HG02885 (cell line): ENCODE measurements around the gene C1R.
A peak's percentile ranks its signal among the peaks of the same experiment; 100 is the strongest.
"Not testable (repeated sequence)": the region's sequence is repeated elsewhere in the genome, so short reads cannot be mapped to it uniquely, and the experiment has no call there.

ENCODE experiments used
- ATAC-seq: cut with Tn5 transposase; IDR thresholded peaks from one replicate; pipeline ENCODE4 v1.9.1; 2021; ENCODE audit warnings: mild to moderate bottlenecking; ENCODE audit not compliant: unreplicated experiment, poor library complexity

Gene C1R

DNA sequence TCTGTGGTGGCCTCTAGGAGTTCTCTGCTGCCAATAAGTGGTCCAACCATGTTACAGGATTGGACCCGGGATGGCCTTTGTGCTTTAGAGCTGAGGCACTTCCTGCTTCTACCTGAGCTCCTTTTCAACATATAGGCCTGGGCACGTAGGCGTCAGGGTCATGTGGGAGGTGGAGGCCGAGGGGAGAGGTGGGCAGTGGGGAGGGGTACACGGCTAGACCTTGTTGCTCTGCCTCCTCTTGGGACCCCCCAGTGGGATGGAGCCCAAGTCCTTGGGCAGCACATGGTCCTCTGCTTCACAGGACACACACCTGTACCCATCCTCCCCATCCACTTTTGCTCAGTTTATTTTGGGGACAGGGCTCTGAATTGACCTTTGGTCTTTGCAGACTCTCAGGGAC is 29.1 kb upstream of the C1R start:
- no peak for ATAC-seq

DNA sequence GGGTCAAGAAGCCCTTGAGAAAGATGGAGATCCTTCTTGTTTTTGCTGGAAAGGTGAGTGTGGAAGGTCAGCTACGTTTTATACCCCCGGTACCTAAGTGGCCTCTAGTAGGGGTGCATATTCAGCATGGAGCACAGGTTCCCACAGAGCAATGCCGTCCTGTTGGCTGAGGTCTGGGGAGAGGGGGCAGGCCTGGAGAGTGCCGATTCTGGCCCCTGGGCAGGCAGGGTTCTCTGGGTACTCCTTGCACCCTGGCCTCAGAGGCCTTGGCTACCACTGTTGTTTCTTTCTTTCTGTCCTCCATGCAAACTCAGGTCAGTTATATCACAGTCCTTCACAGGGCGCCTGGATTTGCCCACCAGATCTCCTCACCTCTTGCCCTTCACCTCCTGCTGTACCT is 27.9 kb upstream of the C1R start:
- no peak for ATAC-seq

DNA sequence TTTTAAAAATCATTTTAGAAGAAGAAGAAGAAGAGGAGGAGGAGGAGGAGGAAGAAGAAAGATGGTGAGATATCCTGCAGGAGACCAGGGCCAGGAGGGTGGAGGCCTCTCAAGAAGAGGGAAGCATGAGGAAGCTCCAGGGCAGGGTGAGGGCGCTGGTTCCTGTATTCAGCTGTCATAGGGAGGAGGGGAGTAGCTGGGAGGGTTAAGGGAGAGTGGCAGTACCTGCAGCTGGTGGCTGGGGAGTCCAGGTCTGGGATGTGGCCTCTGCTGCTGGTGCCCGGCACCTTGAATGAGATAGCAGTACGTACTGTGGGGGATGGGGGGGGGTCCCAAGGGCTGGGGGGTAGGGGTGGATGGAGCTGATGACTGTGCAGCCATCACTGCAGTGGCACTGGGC is 26.6 kb upstream of the C1R start:
- ATAC-seq = no peak

DNA sequence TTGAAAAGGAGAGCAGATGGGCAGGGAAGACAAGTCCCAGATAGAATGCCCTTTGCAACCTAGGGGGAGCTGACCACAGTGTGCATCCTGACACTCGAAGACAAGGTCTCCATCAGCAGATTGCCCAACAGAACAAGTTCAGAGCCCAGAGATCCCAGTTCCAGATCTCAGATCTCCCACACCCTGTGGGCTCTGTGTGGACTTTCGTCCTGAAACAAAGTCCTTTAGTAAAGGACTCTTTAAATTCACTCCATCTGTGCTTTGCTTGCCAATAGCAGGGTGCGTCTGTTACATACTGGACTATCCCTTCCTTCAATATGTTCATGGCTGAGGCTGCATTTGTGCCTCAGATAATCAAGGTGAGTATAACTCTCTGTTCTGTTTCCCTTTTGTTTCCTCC is 25.4 kb upstream of the C1R start:
- ATAC-seq = no peak

DNA sequence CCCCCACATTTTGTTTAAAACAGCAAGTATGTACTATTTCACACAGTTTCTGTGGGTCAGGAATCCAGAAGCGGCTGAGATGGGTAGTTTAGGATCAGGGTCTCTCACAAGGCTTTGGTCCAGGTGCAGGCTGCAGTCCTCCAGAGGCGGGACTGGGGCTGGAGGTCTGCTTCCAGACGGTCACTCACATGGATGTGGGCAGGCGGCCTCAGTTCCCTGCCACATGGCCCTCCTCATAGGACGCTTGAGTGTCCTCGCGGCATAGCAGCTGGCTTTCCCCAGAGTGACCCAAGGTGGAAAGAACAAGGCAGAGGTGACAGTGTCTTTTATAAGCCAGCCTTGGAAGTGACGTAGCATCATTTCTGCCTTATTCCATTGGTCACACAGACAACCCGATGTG is 24.7 kb upstream of the C1R start:
- no peak for ATAC-seq

DNA sequence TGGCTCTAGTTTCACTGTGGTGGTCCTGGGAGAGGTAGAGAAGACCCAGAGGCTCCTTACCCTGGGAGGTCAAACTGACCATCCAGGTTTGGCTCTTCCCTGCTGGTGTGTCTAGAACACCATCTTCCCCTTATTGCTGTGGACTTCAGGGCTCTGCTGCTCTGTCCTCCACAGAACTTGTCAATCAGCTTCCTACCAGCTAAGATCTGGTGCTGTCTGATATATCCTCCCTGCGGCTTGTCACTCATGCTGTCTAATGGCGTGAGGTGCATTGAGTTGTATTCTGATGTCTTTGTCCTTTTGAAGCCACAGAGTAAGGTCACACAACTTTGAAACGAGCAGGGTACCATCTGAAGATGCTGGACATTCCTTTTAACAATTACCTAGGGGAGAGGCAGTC is 24.0 kb upstream of the C1R start:
- no peak for ATAC-seq

DNA sequence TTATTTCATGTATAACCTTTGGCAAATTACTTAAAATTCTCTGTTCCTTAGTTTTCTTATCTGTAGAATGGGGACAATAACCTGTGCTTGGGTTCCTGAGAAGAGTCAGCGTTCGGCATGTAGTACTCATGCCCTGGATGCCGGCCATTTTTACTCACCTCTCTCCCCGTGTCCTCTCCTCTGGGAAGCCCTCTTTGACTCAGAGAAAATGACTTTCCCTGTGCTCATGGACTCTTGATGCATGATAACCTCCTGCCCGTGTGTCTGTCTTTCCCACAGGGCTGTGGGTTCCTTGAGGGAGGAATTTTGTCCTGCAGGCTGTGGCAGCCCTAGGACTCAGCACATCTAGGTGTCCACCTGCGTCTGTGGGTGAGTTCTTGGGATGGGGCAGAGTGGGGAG is 22.6 kb upstream of the C1R start:
- ATAC-seq = no peak

DNA sequence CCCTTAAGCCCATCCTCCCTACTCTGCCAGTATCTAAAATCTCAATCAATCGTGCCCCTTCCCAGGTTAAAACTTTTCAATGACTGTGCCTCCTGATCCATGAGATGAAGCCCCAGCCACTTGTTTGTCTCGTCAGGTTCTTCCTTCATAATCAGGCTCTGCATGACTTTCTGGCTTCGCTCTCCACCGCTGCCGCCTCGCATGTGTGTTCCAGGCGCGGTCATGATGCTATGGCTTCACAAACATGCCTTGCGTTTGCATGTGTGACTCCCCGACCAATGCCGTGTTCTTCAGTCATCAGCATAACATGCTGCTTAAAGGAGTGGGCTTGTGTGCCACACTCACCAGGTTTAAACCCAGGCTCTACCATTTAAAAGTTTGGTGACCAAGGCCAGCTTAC is 21.8 kb upstream of the C1R start:
- no peak for ATAC-seq

DNA sequence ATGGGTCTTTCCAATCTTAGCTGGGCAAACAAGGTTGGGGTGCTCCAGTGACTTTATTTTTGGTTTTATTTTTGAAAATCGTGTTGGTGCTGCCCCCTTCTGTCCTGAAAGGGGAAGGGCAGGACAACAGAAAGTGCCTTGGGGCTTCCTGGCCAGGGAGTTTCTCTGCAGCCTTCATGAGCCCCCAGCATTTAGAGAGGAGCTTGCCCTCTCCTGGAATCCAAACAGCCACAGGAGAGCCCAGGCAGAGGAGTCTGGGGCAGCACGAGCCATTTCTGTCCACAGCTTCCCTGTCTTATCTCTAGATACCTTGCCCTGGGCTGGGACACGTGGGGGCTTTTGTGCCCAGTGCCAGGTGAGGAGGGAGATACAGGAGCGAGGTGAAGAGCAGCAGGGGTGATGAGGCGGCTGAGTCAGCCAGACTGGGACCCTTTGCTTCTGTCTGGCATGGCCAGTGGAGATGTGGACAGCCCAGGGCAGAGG is 21.2 kb upstream of the C1R start:
- no peak for ATAC-seq

DNA sequence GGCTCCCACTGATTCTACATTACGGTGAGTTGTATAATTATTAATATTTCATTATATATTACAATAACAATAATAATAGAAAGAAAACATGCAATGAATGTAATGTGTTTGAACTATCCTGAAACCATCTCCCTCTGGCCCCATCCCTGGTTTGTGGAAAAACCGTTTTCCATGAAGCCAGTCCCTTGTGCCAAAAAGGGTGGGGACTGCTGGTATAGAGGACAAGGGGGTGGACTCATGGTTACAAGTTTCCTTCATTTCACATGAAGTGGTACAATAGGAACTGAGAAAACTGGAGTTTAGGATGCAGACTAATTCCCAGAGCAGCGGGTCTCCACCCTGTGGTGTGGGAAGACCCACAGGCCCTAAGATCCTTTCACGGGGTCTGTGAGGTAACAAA is 19.8 kb upstream of the C1R start:
- ATAC-seq = no peak

DNA sequence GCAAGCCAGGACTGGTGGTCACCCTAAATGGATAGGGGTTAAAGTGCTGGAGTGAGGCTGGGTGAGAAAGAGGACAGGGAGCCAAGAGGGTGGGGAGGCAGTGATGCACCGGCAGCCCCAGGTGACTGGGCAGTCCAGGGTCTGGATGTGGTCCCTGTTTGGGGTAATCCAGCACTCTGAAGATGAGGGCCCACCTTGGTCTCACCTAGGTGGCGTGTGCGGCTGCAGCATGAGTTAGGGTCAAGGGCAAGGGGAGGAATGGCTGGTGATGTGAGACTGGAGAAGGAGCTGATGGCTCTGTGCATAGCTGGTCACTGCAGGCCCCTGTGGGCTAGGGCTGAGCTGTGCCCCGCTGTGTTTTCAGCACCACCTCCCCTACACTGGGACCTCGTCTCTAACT is 18.4 kb upstream of the C1R start:
- ATAC-seq = no peak

DNA sequence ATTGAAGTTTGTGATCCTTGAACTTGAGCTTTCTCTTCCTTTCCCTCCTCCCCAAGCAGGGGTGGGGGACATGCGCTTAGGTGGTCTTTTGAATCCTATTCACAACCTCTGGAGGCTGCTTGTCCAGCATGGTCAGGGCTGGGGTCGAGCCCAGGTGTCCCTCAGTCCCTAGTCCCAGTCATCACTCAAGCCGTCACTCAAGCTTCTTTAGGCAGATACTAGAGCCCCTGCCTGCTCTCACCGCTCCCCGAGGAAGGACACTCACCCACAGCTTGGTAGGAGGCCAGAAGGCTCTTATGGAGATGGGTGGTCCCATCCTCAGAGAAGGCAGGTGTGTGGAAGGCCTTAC is 17.3 kb upstream of the C1R start:
- ATAC-seq = no peak

DNA sequence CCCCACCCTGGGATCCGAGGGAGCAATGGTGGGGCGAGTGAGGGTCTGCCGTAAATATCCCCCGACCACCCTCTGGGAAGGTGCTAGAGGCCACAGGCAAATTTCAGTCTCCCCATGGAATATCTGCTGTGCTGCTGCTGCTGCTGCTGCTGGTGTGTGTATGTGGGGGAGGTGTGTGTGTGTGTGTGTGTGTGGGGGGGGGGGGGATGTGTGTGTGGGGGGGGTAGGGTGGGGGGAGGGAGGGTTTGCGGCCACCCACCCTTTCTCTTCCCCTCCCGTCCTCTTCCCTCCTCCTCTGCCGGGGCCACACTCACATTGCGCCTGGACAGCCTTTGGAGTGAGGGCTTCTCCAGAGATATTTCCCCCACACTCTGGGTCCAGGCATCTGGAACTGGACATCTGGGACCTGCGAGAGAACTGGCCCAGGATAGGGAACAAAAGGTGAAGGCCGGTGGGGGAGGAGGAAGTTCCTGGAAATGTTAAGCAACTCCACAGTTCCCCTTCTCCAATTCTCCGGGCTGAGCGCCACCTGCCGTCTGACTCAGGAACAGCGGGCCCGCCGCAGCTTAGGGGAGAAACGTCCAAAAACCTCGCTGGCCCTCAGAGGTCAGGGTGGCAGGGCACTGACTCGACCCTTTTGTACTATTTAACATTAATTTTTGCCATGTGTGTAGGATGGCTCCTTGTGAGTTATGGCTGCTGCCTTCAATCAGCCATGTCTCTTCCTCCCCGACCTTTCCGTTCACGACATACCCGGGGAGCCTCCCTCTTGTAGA is 16.7 kb upstream of the C1R start, which contains the start of gene C1RL:
Gene C1RL, minus strand, starts transcription at position 419 of the 776 bp plus-strand sequence. Its CDS starts 34 bp downstream, at position 385.
- ATAC-seq = peak; percentile 44

DNA sequence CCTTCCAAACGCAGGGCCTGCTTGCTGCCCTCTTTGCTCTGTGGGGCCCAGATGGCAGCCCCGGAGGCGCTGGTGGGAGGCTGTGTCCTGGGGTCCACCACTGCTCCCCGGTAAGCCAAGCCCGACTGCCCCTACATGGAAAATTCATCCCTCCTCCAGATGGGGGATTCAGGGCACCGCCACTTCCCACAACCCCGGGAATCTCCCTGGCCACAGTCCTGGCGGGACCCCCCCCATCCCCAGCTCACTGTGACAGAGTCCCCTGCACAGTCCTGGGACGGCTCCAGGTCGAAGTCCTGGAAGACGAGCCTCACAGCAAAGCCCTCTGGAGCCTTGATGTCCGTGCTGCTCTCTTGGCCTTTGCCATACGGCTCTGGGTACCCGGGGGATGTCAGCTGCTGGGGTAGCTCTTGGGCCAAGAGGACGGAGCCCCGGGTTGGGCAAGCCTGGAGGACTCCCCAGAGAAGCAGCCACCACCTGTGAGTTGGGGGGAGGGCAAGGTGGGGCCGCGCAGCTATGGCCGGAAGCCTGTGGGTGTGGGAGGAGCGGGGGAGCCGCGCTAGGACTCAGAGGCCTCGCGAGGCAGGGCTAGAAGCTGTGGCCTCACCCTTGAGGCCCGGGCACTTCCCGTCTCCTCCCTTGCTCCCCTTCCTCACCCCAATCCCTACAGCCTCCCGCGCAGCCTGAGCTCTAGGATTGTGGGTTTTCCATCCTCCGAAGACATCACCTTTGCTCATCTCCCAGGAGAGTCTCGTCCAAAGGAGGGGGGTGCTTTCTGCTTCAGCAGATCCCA is 16.0 kb upstream of the C1R start:
- peak; percentile 93 for ATAC-seq

DNA sequence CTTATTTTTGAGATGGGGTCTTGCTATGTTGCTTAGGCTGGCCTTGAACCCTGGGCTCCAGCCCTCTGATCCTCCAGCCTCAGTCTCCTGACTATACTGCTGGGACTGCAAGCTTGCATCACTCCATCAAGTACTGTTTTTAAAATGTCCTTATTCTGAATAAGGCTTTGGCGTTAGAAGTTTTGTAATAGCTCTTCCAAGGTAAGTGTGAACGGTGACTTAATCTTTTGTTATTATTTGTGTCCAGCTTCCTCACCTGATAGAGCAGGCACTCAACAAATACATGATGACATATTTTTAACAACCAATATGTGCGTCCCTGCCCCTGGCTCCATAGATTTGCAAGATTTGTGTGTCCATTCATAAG is 15.4 kb upstream of the C1R start:
- no peak for ATAC-seq

DNA sequence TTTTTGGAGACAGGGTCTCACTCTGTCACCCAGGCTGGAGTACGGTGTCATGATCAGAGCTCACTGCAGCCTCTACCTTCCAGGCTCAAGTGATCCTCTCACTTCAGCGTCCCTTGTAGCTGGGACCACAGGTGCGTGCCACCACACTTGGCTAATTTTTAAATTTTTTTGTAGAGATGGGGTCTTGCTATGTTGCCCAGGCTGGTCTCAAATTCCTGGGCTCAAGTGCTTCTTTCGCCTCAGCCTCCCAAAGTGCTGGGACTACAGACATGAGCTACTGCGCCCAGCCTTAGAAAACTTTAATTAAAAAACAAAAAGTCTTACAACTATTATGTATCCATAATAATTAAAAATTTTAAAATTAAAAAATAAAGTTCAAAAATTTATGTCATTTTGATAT is 14.9 kb upstream of the C1R start:
- ATAC-seq = not testable (repeated sequence)

DNA sequence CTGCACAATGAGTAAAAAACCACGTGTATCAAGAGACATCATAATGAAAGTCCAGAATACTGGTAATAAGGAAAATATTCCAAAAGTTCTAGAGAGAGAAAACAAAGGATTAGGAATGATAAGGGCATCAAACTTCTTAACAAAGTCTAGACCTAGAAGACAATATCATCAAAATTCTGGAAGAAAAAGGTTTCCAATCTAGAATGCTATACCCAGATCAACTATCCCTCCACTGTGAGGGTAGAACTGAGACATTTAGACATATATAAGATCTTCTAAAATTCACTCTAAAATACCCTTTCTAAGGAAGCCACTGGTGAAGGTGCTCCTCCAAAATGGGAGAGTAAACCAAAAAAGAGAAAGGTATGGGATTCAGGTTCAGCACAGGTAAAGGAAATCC is 13.8 kb upstream of the C1R start:
- ATAC-seq = no peak

DNA sequence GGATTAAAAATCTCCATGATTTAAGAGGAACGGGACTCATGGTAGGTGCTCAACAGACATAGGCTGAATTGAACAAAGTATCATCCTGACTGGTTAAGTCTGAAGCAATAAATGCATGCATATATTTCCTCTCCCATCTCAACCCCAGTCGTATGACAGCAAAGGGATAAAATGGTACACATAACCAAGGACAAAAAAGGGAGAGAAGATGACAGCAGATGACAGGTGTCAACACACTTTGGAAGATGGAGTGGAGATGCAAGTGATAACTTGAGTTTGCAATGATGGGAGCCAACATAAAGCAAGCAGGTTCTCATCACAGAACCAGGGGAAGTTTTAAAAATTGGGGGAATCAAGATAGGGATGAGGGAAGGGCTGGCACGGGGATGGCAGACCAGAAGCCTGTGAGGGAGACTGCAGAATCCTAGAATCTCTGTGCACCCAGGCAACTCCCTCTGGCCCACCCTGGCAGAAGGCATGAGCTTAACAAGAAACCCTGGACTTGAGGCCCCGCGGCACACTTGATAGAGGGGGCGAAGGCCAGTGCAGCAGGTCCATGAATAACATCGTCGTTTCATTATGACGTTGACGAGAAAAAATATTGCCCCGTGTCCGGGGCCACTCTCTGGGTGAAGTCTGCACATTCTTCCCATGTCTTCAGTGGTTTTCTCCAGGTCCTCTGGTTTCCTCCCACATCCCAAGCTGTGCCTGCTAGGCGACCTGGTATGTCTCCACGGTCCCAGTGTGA is 11.8 kb upstream of the C1R start:
- no peak for ATAC-seq

DNA sequence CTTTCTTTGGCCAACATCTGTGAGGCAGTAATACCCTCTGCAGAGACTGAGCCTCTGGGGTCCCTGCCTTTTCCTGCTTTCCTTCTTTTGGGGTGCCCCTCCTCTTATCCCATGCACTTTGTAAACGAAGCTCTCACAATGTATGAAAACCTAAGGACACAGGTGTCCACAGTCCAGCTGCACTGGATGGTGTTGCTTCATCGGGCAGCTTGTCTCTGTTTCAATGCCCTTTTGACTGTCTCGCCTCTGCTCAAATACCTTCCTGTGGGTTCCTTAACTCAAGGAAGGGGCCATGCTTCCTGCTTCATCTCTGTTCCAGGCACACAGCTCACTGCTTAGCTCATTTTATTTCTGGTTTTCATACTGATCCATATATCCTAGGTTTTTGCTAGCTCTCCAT is 10.3 kb upstream of the C1R start:
- ATAC-seq = no peak

DNA sequence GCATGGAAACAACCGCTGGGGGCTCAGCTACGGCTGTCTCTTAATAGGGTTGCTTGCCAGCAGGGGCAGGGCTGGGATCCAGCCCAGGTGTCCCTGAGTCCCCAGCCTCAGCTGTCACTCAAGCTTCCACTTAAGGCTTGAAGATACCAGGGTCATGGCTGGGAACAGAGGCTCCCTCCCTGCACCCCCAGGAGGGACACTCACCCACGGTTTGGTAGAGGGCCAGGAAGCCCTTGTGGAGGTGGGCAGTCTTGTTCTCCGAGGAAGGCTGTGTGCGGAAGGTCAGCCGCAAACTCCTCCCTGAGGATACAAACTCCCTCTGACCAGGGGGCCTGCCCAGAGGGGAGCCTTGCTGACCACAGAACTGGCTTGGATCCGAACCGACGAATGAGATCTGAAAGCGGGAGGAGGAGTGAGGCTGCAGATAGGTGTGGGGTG is 9.5 kb upstream of the C1R start:
- no peak for ATAC-seq

DNA sequence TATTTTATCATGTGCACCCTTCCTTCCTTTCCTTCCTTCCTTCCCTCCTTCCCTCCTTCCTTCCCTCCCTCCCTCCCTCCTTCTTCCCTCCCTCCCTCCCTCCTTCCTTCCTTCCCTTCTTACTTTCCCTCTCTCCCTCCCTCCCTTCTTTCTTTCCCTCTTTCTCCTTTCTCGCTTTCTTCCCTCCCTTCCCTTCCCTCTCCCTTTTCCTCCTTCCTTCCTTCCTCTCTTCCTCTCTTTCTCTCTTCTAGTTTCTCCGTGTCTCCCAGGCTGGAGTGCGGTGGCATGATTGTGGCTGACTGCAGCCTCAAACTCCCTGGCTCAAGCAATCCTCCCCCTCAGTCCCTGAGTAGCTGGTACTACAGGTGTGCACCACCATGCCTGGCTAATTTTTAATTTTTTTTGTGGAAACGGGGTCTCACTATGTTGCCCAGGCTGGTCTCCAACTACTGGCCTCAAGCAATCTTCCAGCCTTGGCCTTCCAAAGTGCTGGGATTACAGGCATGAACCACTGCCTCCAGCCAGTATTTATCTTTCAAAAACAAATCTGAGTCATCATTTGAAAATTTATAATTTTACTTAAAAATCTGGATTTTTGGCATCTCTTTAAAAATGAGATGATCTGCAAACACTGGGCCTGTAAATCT is 8.9 kb upstream of the C1R start:
- ATAC-seq = no peak
